Cardiac septum (tissue), 1 donor: ENCODE results near the gene PRSS38. TPM values are rescaled to one million over a fixed set of nuclear protein-coding genes. Genes with fewer than 3 reads are reported as not detected.
A peak's percentile ranks its signal among the peaks of the same experiment; 100 is the strongest.

Experiments
- DNase-seq: peaks from one replicate; pipeline ENCODE4 v3.0.0-alpha.2; 2020; ENCODE audit warnings: low spot score
- intact Hi-C: fragments of 100-400 bp; cut with DNase I; formaldehyde crosslinking; loops from one replicate; pipeline ENCODE4 v1.14.0; 2022
- total RNA-seq: library from RNA; stranded (reverse); fragmentation: NEBNext Ultra II Directional; extraction: Animal tissue kit (Norgen Biotek cat#: 25700); gene quantifications from one replicate; pipeline ENCODE4 v1.2.1, GENCODE V29; 2021
- donor health status: DM: no; HTN: no; CAD: no.

PRSS38 gene
- total RNA-seq, 1 donor from 2014 or later, result not detected

DNA sequence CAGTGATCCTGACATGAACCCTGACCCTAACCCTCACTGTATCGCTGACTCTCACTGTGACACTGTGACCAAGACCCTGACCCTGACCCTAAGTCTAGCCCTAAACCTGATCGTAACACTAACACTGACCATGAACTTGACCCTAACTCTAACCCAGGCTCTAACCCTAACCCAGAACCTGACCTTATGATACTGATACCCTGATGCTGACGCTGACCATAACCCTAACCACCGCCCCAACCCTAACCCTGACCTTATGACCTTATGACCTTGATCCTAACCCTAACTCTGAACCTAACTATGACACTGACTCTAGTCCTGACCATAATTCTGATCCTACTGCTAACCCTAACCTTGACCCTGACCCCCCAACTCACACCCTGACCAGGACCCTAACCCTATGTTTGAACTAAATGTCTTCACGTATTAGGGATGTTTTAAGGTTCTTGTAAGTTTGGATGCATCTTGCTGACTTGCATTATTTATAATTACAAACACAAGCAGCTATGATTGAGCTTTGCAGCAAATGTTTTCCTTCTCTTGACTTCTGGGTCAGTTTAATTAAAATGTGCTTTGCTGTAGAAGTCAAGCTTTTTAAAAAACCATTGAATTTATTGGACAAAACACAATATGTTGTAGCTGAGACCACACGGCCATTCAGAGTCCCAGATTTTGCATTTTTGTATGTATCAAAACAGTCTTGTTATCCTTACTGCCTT is 23.9 kb upstream of the PRSS38 start:
- DNase-seq, result no peak
- intact Hi-C loops, result no loop called here

- DNase-seq, result no peak
- intact Hi-C loops, result no loop called here
These were observed 23.0 kb upstream of the PRSS38 start for GRCh38 chr1:227792216-227793078.

DNA sequence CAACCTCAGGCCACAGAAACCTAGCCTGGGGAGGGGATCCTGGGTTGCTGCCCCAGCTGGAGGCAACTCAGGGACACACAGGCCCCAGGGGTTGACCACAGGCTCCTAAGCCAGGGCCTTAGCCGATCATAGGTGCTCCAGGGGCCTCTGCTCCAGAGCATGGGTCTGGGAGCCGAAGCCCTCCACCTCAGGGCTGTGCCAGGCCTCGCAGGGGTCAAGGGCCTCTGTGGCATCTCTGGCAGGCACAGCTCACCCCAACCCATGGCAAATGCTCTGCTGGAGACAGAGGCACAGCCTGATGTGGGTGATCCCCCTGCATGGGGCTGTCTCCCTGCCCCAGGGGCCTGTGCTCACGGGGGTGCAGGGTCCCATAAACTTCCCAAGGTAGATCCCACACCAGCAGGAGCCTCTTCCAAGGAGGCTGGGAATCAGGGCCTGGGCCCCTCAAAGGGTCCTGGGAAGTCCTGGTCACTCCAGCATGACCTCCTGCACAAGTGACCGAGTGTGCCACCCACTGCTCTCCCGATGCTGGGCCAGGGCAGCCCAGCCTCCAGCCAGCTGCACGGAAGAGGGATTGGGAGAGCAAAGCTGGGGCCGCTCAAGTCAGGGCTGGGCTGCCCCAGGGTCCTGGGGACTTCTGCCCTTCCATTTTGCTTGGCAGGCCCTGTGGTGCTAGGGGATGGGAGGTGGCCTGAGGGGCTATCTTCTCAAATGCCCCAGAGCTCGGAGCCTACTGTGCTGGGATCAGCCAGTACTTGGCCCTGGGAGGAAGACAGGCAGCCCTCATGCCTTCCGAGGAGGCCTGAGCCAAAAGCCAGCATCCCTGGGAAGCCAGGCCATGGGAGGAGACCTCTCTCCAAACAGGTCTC is 22.2 kb upstream of the PRSS38 start:
- DNase-seq, result no peak
- intact Hi-C loops, result no loop called here

- intact Hi-C loops, result no loop called here
- DNase-seq, result peak; percentile 87
These were observed 21.3 kb upstream of the PRSS38 start for GRCh38 chr1:227793948-227794816.

- intact Hi-C loops, result no loop called here
- DNase-seq, result no peak
These were observed 20.7 kb upstream of the PRSS38 start for GRCh38 chr1:227794817-227795192.

GRCh38 chr1:227795732-227796131 is 19.7 kb upstream of the PRSS38 start:
- DNase-seq, result no peak
- intact Hi-C loops, result no loop called here

DNA sequence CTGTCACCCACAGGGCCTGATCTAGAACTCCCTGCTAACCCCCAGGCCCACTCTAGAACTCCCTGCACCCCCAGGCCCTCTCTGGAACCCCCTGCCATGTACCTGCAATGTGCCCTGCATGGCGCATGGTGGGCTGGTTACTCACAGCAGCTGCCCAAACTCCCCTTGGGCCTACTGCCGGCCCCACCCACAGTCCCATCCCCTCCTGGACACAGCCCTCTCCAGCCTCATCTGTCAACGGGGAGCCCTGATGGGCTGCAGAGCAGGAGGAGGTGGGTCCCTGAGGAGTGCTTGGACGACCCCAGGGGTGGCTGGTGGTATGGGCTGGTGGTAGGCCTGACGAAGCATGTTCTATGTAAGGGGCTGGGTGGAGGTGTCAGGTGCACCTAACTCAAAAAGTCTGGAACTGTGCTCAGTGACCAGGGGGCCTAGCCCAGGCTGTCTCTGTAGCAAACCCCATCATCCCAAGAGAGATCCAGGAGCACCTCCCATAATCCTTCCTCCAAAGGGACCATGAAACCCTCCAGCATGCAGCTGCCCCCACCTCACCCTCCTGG is 19.0 kb upstream of the PRSS38 start:
- intact Hi-C loops, result no loop called here

DNA sequence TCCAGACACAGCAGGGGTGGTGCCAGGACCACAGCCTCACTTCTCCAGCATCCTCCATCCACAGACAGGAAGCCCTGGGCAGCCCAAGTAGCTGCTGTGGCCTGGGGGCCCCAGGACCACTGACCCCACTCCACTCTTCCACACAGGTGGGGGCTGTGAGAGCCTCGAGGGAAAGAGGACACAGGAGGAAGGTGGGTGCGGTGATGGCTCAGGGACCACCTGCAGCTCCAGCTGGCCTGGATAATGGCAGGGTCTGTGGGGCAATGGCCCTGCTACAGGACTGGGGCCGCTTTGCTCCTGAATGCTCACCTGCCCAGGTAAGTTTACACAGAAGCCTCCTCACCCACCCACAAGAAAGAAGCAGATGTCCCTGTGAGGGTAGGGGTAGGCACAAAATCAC is 18.3 kb upstream of the PRSS38 start:
- DNase-seq, result no peak
- intact Hi-C loops, result no loop called here

More for the DNA sequence above, 19.0 kb upstream of the PRSS38 start:
- DNase-seq, result no peak

GRCh38 chr1:227797625-227798024 is 17.9 kb upstream of the PRSS38 start:
- intact Hi-C loops, result no loop called here

GRCh38 chr1:227798078-227798802 is 17.2 kb upstream of the PRSS38 start:
- intact Hi-C loops, result no loop called here

More at GRCh38 chr1:227797625-227798024, 17.9 kb upstream of the PRSS38 start:
- no peak for DNase-seq

DNA sequence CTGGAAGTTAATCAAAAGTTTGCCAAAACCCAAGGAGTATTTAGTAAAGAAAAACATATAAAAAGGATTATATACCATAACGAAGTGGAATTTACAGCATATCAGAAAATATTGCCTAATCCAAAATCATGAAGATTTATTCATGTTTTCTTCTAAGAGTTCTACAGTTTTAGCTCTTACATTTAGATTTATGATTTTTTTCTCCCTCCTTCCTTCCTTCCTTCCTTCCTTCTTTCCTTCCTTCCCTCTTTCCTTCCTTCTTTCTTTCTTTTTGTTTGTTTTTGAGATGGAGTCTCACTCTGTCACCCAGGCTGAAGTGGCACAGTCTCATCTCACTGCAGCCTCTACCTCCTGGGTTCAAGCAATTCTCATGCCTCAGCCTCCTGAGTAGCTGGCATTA is 15.7 kb upstream of the PRSS38 start:
- intact Hi-C loops, result no loop called here
- DNase-seq, result no peak

More at GRCh38 chr1:227798078-227798802, 17.2 kb upstream of the PRSS38 start:
- no peak for DNase-seq

DNA sequence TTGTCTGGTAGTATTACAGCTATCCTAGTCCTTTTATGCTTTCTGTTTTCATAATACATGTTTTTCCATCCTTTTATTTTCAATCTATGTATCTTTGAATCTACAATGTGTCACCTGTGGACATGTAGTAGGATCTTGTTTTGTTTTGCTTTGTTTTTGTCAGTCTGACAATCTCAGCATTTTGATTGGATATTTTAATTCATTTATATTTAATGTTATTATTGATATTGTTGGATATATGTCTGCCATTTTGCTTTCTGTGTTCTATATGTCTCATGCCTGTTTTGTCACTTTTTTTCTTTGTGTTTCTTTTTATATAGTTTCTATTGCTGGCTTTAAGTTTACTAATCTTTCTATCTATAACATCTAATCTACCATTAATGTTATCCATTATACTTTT is 11.5 kb upstream of the PRSS38 start:
- intact Hi-C loops, result no loop called here
- DNase-seq, result no peak

DNA sequence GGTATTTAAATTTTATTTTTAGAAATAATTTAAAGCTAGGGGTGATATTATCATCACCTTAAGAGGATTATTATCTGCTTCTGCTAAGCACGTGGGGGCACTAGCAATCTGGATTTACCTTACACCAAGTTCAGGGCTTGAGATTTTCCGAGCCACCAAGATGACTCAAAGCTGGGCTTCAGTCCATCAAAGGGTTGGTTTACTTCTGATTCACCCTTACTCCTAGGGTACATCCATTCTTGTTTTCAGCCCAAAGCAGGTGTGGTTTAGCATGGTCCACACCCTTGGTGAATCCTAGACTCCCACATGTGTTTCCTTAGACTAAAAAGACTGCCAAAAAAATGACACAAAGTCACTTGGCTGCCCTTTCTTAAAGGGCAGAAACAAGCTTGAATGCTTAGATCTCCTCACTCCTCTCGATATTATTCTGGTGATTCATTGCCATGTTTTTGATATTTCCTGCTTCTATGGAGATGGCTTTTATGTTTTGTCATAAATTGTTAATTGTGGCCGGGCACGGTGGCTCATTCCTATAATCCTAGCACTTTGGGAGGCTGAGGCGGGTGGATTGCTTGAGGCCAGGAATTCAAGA is 9.8 kb upstream of the PRSS38 start:
- intact Hi-C loops, result no loop called here
- DNase-seq, result no peak

GRCh38 chr1:227808566-227808965 is 6.9 kb upstream of the PRSS38 start:
- no peak for DNase-seq
- intact Hi-C loops, result no loop called here

DNA sequence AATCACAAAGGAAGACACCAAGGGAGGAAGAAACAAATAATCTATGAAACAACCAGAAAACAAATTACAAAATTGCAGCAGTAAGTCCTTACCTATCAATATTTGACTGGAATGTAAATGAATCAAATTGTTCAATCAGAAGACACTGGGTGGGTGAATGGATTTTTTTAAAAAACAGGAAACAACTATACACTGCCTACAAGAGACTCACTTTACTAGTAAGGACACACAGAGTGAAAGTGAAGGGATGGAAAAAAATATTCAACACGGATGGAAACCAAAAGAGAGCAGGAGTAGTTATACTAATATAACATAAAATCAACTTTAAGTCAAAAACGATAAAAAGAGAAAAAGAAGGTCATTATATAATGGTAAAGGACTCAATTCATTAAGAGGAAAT is 6.4 kb upstream of the PRSS38 start:
- no peak for DNase-seq
- intact Hi-C loops, result no loop called here

GRCh38 chr1:227813962-227814361 is 1.5 kb upstream of the PRSS38 start:
- intact Hi-C loops, result no loop called here
- no peak for DNase-seq

- intact Hi-C loops, result no loop called here
- DNase-seq, result no peak
These were observed 1.4 kb downstream of the PRSS38 start for GRCh38 chr1:227816750-227817446.
